HL-60/S4 (cell line): Measurements from ENCODE around the gene SCPEP1.

ENCODE experiments used
- in situ Hi-C: fragments of 300-500 bp; cut with MboI; formaldehyde crosslinking; loops from 2 replicates; pipeline ENCODE4 v1.14.3; 2022; ENCODE audit warnings: low sequenced_read_pairs

SCPEP1 gene

DNA sequence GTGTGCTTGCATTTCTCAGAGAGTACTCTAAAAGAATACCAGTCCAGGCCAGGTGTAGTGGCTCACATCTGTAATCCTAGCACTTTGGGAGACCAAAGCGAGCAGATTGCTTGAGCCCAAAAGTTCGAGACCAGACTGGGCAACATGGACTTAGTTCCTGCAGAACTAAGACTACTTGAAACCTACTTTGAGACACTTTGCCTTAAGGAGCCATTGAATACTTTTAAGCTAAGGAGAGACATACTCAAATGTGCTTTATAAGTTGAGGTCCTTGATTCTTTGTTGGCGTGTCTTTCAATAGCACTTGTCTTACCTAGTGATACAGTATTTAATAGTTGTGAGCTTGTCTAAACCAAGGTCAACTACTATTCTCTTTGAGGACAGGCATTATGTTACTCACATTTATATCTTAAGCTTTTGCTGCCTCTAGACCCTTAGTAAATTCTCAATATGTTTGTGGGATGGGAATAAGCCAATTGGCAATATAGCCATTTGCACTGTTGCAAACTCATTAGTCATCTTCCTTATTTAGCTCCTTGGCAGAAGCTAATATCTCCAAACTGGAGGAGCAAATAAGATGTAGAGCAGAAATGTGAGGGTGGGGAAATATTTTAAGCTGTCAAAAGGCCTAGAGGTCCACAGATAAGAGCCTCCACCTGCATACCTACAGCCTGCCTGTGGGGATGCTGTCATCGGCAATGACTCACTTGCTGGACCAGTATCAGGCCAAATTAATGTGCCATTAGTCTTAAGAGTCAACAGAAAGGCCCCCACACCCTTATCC lies 16.3 kb downstream of the SCPEP1 start:
- in situ Hi-C loops = no loop called here

DNA sequence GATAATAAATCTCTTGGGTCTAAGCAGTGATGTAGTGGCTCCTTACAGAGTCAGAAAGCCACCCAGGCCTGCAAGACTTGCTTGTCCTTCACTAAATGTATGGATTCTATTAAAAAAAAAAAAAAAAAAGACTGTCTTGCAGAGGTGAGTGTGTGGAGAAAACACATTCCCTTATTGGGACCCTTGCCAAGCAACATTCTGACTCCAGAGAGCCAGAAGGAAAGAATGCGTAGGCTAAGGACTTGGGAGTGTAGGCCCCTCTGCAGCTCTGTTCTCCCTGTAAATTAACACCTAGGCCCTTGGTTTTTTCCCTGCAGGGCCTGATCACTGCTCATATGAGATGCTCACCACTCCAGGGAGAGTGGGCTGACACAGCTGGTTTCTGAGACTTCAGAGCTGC lies 17.8 kb downstream of the SCPEP1 start:
- in situ Hi-C loops = no loop called here

DNA sequence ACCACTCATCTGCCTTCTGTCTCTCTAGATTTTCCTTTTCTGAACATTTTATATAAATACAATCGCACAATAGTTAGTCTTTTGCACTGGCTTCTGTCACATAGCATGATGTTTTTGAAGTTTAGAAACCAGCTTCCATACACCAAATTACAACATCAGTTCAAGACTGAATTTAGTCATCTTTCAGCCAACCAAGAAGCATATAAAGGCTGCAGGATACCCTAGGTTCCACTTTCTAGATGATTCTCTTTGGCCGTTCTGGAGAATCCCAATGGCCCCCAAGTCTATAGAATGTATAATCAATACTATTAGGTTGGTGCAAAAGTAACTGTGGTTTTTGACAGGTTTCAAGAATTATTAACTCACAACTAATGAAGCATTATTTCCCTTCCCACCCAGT lies 19.4 kb downstream of the SCPEP1 start:
- in situ Hi-C loops = no loop called here

DNA sequence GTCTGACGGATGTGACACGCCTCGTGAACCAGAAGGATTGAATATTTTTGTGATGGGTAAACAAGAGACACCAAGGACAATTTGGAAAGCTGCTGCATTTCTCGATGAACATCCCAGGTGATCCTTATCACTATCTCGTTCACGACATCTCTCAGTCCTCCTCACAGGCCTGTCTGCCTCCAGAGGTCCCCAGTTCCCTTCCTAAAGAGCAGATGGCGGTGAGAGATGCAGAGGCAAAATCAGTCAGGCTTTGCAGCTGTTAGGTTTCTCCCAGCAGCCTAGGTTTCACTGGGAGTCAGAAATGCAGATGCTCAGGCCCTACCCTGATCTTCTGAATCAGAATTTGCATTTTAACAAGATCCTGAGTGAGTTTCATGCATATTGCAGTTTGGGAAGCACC lies 23.6 kb downstream of the SCPEP1 start:
- in situ Hi-C loops = no loop called here

DNA sequence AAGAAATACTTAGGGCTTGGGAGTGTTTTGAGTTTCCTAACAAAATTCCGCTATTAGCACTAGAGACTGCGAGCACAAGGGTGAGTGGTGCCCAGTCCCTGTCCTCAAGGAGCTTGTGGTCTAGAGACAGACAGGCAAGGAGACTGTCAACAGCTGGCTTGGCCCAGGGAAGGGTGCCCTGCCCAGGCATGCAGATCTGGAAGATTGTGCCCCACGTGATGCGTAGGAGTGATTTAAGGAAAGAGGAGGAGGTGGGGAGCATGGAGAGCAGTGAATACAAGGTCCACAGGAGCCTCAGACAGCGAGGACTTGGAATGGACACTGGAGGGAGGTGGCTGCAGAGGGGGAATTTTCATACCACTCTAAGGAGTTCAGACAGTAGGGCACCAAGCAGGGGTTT lies 25.0 kb downstream of the SCPEP1 start:
- in situ Hi-C loops = no loop called here

DNA sequence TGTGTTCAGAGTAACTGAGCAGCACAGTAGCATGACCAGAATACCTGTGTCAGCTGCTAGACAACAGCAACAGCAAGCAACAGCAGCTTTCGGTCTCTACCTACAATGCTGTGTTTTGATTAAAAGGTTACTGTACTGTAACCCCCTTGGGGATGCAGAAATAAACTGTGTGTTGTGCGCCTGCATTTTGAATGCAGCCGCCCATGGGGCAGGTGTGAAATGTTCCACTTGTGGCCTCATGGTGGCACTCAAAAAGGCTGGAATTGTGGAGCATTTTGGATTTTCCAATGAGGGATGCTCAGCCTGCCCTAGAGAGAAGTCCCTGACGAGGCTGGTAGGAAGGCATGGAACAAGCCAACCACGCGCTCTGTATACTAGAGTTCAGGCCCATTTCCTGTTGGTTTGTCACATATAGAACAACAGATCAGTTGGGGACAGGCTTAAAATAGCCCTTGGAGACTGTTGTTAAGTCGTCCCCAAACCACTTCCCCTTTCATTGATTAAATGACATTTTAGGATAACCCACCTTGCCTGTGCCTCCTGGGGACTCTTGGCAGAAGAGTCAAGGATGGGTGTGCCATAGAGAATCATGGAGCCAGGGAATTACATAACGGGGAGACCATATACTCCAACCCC lies 27.1 kb downstream of the SCPEP1 start:
- in situ Hi-C loops = no loop called here

DNA sequence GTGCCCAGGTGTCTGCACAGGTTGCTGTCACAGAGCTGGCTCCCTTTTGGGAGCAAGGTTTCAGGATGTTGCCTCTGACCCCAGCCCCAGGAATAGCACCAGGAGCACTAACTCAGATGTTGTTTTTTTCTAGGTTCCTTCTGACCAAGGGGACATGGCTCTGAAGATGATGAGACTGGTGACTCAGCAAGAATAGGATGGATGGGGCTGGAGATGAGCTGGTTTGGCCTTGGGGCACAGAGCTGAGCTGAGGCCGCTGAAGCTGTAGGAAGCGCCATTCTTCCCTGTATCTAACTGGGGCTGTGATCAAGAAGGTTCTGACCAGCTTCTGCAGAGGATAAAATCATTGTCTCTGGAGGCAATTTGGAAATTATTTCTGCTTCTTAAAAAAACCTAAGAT lies 28.1 kb downstream of the SCPEP1 start:
- in situ Hi-C loops = no loop called here

DNA sequence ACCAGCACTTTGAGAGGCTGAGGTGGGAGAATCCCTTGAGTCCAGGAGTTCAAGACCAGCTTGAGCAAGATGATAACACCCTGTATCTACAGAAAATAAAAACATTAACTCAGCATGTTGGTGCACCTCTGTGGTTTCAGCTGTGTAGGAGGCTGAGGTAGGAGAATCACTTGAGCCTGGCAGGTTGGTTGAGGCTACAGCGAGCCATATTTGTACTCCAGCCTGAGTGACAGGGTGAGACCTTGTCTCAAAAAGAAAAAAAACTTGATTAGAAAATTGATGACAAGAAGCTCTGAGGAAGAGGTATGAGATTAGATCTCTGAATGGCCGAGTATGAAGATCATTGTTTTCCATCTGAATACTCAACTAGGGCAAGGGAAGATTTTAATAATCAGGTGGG lies 31.0 kb downstream of the SCPEP1 start:
- in situ Hi-C loops = no loop called here

DNA sequence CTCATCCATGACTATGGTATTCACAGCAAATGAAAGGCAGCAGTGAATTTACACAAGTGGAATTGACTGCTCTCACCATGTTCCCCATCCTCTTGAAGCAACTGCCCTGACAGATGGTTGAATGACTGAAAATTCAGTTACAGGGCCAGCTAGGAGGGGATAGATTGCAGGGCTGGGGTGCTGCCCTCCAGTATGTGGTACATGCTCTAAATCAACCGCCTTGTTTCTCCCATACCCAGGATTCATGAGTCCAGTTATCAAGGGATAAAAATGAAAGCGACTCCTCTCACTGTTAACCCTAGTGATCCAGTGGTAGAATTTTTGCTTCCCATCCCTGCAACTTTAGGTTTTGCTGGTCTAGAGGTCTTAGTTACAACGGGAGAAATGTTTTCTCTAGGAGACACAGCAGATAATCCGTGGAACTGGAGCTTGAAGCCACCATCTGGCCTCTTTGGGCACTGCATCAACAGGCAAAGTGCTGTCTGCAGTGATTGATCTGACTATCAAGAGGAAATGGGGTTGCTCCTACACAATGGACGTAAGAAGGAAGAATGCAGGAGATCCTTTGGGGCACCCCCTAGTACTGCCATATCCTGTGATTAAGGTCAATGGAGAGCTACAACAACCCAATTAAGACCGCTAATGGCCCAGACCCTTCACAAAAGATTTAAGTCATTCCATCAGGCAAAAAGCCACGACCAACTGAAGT lies 32.0 kb downstream of the SCPEP1 start:
- in situ Hi-C loops = no loop called here

DNA sequence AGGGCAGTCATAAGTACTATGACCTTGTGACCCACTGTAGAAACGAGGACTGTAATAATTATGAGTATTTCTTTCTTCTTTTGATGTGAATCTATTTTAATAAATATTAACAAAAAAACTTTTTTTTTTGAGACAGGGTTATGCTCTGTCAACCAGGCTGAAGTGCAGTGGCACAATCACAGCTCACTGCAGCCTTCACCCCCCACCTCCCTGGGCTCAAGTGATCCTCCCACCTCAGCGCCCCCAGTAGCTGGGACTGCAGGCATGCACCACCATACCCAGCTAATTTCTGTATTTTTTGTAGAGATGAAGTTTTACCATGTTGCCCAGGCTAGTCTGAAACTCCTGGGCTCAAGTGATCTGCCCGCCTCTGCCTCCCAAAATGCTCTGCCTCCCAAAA lies 32.6 kb downstream of the SCPEP1 start:
- in situ Hi-C loops = no loop called here

DNA sequence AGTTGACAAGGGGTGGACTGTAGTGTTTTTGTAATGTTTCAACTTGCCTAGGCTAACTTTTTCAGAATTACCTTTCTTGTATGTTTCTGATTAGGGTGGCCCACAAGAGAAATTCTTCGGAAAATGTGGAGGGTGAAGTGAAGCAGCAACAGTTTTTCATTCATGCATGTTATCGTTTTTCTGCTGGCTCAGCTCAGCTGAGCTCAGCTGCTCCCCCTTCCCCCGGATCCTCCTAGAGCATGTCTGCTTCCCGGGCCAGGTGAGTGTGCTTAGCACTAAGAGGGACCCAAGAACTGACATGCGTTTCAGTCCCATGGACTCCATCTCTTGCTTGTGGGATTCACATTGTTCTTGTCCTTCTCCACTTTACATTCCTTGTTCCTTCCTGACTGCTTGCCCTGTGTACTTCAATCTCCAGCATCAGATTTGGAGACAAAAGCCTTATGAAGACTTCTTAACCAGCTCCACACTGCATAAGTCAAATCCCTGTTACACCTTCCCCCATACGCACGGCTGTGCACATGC lies 33.6 kb downstream of the SCPEP1 start:
- in situ Hi-C loops = no loop called here

DNA sequence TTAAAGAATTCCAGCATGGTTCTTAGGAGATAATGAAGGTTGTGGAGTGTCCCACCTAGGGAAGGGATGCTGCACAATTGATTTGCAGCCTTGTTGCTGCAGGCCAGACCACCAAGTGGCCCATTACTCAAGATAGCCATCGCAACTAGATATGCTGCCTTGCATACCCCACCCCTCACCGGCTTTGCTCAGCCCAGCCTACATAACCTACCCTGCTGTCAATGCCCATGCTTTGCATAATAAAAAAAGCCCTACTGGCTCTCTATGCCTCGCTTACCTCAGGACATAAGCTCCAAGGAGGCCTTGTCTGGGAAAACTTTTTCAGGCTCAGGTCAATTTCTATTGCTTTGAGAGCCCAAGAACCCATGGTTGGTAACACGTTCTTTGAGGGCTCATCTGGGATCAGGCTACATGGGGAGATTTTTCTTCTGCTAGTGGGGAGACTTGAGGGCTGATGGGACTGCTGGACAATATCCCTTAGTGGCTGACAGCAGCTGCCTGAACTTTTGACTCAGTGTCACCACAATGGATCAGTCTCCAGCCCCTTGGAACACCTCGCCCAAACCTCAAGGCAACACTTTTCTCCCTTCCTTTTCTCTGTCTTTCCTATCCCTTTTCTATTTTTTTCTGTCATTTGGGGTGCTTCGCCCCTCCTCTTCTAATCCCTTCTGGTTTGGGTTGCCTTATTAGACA lies 38.3 kb downstream of the SCPEP1 start:
- in situ Hi-C loops = no loop called here

DNA sequence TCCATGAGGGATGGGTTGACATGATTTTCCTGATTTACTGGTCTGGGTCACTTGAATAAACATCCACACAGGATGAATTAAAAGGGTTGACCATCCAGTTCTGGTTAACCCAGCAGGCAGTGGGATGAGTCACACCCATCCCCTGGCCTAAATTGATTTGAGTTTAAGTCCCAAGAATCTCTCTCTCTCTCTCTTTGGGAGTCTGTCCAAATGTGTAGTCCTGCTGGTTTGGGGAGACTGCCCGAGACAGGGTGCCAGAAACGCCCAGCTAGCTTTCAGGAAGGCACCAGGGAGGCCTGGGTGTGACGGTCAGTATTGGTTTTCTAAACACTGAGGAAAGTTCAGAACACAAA lies 38.8 kb downstream of the SCPEP1 start:
- in situ Hi-C loops = no loop called here

DNA sequence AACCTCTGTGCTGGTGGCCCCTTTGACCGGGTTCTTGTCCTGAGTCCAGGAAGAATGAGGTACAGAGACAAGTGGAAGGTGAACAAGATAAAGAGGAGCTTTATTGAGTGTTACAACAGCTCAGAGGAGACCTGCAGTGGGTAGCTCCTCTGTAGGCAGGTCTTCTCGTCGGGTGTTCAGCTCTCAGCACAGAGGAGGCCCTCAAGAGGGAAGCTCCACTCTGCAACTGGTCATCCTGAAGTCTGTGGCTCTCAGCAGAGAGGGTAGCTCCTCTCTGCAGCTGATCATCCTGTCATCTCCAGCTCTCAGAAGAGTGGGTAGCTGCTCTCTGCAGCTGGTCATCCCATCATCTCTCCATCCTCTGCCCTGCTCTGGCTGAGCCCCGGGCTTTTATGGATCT lies 39.7 kb downstream of the SCPEP1 start:
- in situ Hi-C loops = no loop called here

DNA sequence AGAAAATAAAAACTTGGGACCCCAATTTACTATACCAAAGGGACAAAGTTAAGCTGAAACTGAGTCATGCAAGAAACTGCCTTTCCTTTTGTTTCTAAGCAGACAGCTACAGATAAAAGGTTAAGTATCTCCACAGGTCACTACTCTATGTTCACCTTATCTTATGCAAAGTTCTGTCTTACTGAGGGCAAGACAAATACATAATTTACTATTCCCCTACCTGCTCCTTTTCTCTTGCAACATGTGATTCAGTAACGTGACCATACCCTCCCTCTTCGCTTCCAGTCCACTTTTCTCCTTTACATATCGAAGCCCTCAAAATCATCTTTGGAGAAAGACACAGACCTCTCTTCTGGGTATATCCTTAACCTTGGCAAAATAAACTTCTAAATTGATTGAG lies 42.3 kb downstream of the SCPEP1 start:
- in situ Hi-C loops = no loop called here

DNA sequence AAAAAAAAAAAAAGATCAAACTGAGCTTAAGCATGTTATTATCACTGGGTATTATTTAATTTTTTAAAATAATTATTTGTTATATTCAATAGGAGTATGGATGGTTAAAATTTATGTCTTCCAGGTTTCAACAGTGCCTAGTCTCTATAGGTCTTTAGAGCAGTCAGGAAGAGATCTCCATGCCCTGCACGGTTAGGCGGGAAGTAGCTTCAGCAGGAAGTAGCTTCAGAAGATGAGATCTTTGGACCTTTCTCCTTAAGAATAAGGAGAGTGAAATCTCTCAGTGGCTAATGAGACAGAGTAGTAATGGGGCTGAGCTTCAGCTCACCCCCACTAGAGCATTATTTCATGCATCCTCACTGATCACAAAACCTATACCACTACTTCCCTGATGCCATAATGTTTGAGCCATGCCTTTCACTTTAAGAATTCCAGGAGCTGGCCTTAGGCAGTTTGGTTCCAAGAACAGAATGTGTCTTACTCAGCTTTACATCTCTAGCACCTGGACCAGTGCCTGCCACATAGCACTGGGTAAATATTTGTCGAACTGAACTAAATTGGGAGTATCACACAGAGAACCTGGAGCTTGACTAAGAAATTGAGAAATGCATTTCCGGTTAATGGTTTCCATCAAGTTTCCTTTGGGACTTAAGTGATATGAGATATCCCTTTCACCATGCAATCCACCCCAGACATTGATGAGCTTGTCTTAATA lies 43.5 kb downstream of the SCPEP1 start:
- in situ Hi-C loops = no loop called here

DNA sequence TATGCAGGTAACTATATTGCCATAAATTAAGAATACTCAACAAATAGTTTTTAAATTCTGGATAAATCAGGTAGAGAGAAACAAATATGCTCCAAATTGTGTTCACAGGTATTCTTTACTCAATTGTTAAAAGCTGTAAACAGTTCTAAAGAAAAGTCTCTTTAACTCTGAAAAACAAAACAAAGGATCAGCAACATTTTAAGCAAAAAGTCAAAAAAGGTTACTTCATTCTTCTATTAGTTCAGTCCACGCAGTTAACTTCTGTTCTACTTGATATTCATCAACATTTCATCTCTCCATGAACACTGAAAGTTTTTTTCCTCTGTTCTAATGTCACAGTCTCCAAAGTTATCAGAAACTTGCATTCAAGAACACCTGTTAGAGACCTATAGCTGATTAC lies 47.9 kb downstream of the SCPEP1 start:
- in situ Hi-C loops = no loop called here

DNA sequence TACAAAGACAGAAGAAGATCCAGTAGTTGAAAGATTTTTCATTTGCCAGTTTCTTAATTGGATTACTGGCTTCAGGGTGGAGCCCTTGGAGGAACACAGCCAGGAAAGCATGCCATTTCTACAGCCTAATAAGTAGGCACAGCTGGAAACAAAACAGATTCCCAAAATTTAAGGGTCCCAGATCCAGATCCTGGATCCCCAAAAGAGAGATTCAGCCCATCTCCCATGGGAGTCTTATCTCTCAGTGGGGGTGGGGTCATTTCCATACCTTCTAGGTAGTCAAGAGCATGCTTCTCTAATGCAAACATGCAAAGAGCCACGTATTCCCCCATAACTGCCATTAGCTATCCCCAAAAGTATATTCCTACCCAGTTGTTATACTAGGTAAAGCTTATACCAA lies 49.9 kb downstream of the SCPEP1 start:
- in situ Hi-C loops = no loop called here

DNA sequence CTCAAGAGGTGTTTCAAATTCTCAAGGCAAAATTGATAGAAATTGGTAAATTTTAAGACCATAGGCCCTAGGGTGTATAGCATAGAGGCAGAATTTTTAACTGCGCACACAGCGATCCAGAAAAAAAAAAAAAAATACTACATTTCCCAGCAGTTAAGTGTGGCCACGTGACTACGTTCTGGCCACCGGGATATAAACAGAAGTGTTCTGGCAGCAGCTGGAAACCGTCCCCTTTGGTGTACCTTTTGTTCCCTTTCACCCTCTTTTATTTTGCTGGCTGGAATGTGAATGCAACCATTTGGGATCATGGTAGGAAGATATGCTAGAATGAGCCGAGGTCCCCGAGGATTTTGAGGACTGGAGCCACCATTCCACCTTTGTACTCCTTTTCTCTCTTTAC lies 54.4 kb downstream of the SCPEP1 start:
- in situ Hi-C loops = no loop called here

DNA sequence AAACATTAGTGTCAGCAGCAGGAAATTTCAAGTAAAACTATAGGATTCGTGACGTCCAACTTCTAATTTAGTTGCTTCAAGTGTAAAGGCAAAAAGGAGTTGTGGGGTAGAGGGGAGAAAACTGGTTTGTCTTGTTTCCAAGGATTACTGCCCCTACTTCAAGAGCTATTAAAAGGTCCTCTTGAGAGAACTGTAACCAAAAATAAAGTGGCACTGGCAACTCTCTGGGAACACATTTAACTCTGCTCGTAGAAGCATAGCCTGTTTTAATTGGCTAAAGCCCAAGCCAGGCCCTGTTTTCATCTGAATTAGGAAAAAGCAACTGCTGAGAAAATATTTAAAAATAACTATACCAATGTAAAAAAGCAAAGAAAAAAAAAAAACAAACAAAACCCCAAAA lies 55.4 kb downstream of the SCPEP1 start:
- in situ Hi-C loops = no loop called here
